ENCODE measurements around the gene DHRS7B.
A peak's percentile ranks its signal among the peaks of the same experiment; 100 is the strongest.
"Not testable (repeated sequence)": the region's sequence is repeated elsewhere in the genome, so short reads cannot be mapped to it uniquely, and the experiment has no call there.

Gene DHRS7B

GRCh38 chr17:21126645-21127508 lies at the start of gene DHRS7B:
Gene DHRS7B (plus strand): TSS chr17:21126964. CDS start chr17:21126972, 8 bp downstream.
- DNase-seq = peak; percentile 38

- no peak for DNase-seq
Observed at GRCh38 chr17:21077281-21077680, 49.5 kb upstream of the DHRS7B start.

- DNase-seq = no peak
Observed at GRCh38 chr17:21078016-21078780, 48.6 kb upstream of the DHRS7B start.

- DNase-seq = no peak
Observed at GRCh38 chr17:21079196-21079595, 47.6 kb upstream of the DHRS7B start.

- DNase-seq = no peak
Observed at GRCh38 chr17:21082001-21082436, 44.7 kb upstream of the DHRS7B start.

GRCh38 chr17:21085280-21085679 lies 41.5 kb upstream of the DHRS7B start:
- DNase-seq = not testable (repeated sequence)

GRCh38 chr17:21085707-21086106 lies 41.1 kb upstream of the DHRS7B start:
- no peak for DNase-seq

GRCh38 chr17:21089145-21089544 lies 37.6 kb upstream of the DHRS7B start:
- DNase-seq = no peak

- no peak for DNase-seq
Observed at GRCh38 chr17:21089933-21090901, 36.5 kb upstream of the DHRS7B start.

GRCh38 chr17:21090902-21091618 lies 35.7 kb upstream of the DHRS7B start:
- no peak for DNase-seq

GRCh38 chr17:21094298-21094704 lies 32.5 kb upstream of the DHRS7B start:
- no peak for DNase-seq

- no peak for DNase-seq
Observed at GRCh38 chr17:21095735-21096134, 31.0 kb upstream of the DHRS7B start.

- DNase-seq = no peak
Observed at GRCh38 chr17:21096874-21097273, 29.9 kb upstream of the DHRS7B start.

GRCh38 chr17:21098934-21099689 lies 27.7 kb upstream of the DHRS7B start:
- peak; percentile 50 for DNase-seq

- no peak for DNase-seq
Observed at GRCh38 chr17:21100636-21101035, 26.1 kb upstream of the DHRS7B start.

- DNase-seq = no peak
Observed at GRCh38 chr17:21104608-21105007, 22.2 kb upstream of the DHRS7B start.

GRCh38 chr17:21105064-21105894 lies 21.5 kb upstream of the DHRS7B start:
- DNase-seq = no peak

GRCh38 chr17:21106316-21106715 lies 20.4 kb upstream of the DHRS7B start:
- DNase-seq = no peak

- not testable (repeated sequence) for DNase-seq
Observed at GRCh38 chr17:21107067-21107650, 19.6 kb upstream of the DHRS7B start.

- DNase-seq = no peak
Observed at GRCh38 chr17:21108651-21109050, 18.1 kb upstream of the DHRS7B start.
